Right lobe of liver (tissue), 4 donors: Measurements from ENCODE around the gene COL5A3.

Experiments
- POLR2A ChIP-seq: fragments of 450-650 bp; IDR thresholded peaks from one replicate; pipeline ENCODE4 v1.6.1; 2017; ENCODE audit warnings: antibody characterized with exemption, mild to moderate bottlenecking
- TF ChIP-seq, protein P1 (sequence below), 4 donors: fragments of 200-600 bp in 3 of 4; fragments of 450-650 bp in 1 of 4; IDR thresholded peaks; one replicate each; pipeline versions ENCODE4 v1.5.1 to v1.8.0; 2016 to 2022; ENCODE audit warnings: antibody characterized with exemption in 4 of 4, mild to moderate bottlenecking in 2 of 4
- donor health status: DM: no; HTN: no; CAD: no.
- donor health status: DM: no; HTN: no; CAD: no.
- donor health status: DM: no; HTN: yes; CAD: no.

DNA sequence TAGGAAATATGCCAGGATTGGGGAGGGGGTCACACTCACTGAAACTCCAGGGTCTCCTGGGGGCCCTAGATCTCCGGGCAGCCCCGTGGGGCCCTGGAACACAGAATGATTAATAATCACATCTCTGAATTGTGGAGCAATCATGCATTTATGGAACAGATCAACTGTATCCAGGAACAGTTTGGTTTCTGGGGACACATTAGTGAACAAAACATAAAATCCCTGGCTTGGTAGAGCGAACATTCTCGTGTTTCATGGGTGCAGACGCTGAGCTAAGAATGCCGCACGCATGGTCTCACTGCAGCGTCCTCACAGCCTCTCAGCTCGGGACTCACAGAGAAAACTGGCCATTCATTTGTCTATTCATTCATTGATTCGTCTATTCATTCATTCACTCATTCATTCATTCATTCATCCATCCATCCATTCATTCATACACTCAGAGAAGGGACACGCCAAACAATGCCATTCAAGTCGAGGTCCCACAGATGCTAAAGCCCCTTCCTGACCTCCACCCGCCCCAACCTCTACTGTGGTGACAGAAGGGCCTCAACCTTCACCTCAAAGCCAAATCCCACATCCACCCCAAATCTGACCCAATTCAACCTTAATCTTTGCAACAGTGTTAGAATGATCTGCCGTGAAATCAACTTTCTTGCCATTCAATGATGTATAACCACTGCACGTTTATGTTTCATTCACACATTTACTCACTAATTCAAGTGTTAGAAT, 39.0 kb downstream of the COL5A3 start:
- TF ChIP-seq, protein P1, sequence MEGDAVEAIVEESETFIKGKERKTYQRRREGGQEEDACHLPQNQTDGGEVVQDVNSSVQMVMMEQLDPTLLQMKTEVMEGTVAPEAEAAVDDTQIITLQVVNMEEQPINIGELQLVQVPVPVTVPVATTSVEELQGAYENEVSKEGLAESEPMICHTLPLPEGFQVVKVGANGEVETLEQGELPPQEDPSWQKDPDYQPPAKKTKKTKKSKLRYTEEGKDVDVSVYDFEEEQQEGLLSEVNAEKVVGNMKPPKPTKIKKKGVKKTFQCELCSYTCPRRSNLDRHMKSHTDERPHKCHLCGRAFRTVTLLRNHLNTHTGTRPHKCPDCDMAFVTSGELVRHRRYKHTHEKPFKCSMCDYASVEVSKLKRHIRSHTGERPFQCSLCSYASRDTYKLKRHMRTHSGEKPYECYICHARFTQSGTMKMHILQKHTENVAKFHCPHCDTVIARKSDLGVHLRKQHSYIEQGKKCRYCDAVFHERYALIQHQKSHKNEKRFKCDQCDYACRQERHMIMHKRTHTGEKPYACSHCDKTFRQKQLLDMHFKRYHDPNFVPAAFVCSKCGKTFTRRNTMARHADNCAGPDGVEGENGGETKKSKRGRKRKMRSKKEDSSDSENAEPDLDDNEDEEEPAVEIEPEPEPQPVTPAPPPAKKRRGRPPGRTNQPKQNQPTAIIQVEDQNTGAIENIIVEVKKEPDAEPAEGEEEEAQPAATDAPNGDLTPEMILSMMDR (IDR thresholded peaks at IDR 0.05) = no peak
- TF ChIP-seq POLR2A = no peak
